HG03565 (cell line): ENCODE results near the gene FAM13B.
"Not testable (repeated sequence)": the region's sequence is repeated elsewhere in the genome, so short reads cannot be mapped to it uniquely, and the experiment has no call there.

Source experiments
- ATAC-seq: cut with Tn5 transposase; IDR thresholded peaks from one replicate; pipeline ENCODE4 v1.9.1; 2021; ENCODE audit warnings: mild to moderate bottlenecking, moderate library complexity; ENCODE audit not compliant: unreplicated experiment

FAM13B gene

GRCh38 chr5:138032572-138033385 lies at the start of gene FAM13B:
FAM13B (minus strand) TSS chr5:138033079; CDS start chr5:138019111, 13,968 bp downstream.
- ATAC-seq = peak; percentile 28

- ATAC-seq = no peak
These were observed 49.2 kb upstream of the FAM13B start for GRCh38 chr5:138082033-138082432.

GRCh38 chr5:138078006-138078643 lies 45.2 kb upstream of the FAM13B start:
- ATAC-seq = no peak

DNA sequence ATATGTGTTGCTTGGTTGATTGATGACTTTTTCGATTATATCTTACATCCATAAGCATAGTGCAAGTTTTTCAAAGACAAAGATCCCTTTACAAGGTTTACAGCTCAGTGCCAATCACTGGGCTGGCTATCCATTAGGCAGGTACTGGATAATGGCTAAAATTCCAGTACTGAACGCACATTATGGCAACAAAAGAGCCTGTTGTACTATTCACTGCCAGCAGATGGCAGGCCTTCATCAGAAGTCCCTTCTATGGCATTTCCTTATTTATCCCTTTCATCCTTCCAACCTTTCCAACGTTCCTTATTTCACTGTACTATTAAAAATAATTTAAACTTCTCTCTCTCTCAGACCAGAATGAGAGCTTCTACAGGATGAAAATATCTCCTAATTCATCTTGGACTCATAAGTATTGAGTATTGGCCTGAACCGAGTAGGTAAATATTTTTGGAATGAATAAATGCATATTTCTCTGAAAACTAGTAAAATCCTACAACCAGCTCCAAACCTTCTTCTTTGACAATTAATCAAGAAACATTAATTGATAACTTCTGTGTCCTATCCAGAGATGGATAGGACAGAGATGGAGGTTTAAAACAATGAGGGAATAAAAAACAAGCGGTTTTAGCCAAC lies 44.3 kb upstream of the FAM13B start:
- no peak for ATAC-seq

GRCh38 chr5:138070026-138070425 lies 37.1 kb upstream of the FAM13B start:
- not testable (repeated sequence) for ATAC-seq

GRCh38 chr5:138068742-138069600 lies 36.1 kb upstream of the FAM13B start:
- no peak for ATAC-seq

DNA sequence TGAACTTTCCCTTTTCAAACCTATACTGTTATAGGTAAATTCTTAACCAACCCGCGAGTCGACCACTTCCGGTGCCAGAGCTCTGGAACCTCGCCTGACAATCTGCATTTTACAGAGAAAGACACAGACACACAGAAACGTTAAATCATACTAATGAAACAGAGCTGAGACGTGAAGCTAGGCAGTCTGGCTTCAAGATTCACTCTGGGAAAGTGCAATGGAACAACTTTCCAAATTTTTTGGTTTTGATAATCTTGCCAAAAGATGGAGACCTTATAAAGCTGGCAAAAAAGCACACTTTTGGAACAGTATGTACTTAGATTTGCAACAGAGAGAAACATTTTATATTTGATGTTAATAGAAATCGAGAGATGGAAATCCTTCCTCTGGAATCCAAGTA lies 35.1 kb upstream of the FAM13B start:
- no peak for ATAC-seq

DNA sequence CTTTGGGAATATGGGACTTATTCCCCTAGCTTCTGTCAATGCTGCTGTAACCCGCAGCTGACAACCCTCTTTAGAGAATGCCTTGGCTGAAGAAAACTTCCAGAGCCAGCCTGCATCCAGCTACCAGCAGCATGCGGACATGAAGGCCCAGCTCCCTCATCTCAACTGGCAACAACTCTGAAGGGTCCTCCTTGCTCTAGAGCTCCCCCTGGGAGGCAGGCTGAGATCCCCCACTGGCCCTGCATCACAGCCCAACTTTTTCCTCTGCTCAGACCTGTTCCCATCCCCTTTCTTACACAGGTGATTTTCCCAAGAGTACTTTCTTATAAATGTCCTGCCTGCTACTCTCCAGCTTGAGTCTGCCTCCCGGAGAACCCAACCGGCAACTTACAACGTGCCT lies 32.2 kb upstream of the FAM13B start:
- no peak for ATAC-seq

DNA sequence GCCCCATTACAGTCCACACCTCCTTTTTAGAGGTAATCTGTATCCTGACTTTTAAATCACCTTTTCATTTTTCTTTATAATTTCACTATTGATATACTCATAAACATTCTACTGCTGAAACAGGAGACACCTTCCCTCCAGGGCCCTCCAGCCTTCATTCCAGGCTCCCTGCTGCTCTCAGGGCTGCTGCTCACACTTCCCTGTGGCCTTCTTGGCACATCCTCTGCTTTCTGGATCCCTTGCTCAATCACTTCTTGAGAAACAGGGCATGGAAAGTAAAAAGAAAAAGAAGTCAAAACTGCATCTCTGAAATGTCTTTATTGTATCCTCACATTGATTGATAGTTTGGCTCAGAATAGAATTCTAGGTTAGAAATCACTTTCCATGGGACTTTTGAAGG lies 31.6 kb upstream of the FAM13B start:
- ATAC-seq = no peak

DNA sequence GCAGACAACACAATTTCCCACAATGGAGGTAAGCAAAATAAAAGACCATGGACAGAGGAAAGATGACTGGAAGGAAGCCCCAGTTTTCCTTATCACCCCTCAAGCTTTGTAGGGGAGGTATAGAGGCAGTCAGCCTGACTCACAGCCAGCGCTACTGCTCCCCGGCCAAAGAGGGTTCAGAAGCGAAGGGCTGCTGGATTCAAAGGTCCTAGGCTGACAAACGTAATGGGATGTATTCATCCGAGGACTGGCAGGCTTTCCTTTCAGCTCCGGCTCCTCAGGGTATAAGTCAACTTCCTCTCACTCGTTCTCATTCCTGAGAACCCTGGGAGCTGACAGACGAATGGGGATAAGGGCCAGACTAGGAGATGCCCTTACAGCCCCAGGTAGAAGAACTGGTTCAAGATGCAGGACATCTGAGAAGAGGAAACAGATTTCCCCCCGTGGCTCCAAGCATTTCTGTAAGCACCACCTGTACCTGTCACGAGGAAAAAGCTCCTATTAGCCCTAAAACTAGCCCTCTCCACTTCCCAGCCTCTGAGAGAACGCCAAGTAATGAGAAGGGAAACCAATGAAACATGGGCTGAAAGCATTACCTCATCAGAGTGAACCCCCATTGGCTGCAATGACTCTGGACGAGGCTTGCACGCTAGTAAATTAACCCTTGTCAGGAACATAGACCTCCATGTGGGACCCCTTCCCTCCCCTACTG lies 22.1 kb upstream of the FAM13B start:
- no peak for ATAC-seq

DNA sequence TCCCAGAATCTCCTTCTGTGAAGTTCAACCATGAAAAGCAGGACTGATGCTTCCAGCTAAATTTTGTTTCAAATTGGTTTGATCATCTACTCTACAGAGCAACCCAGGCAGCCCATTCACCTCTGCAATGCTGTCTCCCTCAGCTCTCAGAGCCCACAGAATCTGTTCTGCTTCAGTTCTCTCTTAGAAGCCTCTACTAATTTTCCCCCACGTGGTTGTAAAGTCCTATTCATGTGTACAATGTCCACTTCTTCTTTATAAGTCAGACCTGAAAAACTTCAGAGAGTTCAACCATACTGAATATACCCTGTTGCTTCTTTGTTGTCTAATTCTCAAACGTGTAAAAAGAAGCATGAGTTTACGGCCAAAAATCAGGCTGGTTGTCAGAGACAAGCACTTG lies 21.3 kb upstream of the FAM13B start:
- no peak for ATAC-seq

GRCh38 chr5:138053554-138053953 lies 20.7 kb upstream of the FAM13B start:
- ATAC-seq = no peak

DNA sequence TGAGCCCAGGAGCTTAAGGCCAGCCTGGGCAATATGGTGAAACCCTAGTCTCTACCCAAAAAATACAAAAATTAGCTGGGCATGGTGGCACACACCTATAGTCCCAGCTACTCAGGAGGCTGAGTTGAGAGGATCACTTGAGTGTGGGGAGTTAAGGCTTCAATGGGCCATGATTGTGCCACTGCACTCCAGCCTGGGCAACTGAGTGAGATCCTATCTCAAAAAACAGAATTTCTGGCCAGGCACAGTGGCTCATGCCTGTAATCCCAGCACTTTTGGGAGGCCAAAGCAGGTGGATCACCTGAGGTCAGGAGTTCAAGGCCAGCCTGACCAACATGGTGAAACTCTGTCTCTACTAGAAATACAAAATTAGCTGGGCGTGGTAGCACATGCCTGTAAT lies 19.8 kb upstream of the FAM13B start:
- not testable (repeated sequence) for ATAC-seq

GRCh38 chr5:138051441-138052296 lies 18.8 kb upstream of the FAM13B start:
- ATAC-seq = no peak

DNA sequence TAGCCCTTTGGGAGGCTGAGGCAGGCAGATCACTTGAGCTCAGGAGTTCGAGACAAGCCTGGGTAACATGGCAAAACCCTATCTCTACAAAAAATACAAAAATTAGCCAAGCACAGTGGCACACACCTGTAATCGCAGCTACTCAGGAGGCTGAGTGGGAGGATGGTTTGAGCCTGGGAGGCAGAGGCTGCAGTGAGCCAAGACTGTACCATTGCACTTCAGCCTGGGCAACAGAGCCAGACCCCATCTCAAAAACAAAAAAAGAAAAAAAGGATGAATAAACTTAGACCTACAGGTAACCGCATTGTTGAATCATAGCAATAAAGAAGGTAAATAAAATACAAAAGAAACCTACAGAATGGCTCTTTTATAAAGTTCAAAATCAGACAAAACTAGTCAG lies 12.4 kb upstream of the FAM13B start:
- not testable (repeated sequence) for ATAC-seq

- no peak for ATAC-seq
These were observed 5.9 kb upstream of the FAM13B start for GRCh38 chr5:138038826-138039225.

DNA sequence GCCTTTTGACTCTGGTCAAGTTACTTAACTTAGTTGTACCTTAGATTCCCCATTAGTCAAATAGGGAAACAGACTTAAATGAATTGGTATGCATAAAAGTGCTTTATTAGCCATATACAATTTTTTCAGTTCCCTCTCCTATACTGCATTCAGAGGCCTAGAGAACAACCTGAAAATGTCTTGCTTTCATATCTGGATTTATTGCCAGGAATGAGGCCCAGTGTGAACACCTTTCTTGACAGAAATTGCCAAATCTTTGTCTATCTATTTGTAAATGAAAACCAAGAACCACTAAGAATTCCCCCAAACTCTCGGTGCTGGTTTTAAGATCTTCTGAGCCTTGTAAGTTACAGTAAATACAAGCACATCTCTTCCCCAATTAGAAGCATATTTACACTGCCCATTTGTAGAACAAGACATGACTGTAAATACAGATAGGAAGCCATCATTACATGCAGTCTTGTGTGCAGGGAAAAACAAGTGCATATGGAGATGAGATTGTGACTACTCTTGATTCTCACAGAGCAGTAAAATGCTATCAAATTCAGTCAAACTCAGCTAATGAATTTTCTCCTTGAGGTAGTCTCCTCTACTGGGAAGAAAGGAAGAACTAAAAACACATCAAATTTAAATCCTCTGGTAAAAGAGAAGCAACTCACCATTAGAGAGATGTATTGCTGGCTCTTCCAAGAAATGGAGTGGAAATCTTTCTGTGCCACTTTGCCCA lies 5.2 kb upstream of the FAM13B start:
- ATAC-seq = no peak

- no peak for ATAC-seq
These were observed 4.4 kb upstream of the FAM13B start for GRCh38 chr5:138037271-138037670.
